Measurements from ENCODE around the gene PARP9. TPM values are rescaled to one million over a fixed set of nuclear protein-coding genes. Genes with fewer than 3 reads are reported as not detected.

Gene PARP9
- total RNA-seq, 6 experiments from 2014 or later = 5.2 to 11.0 (median 9.7) TPM

GRCh38 chr3:122523317-122523716 lies 40.8 kb downstream of the PARP9 start:
- Mint-ChIP-seq H3K4me1 (ENCODE audit: low read depth) (no peaks in the 10 kb centered on the region), H3K4me3 (no peak overlapping the region), H3K27ac (no peak overlapping the region), H3K36me3 (ENCODE audit: low read depth) (no peaks in the 10 kb centered on the region), H3K9me3 (no peaks in the 10 kb centered on the region), H3K27me3 (ENCODE audit: insufficient read depth) (no peaks in the 10 kb centered on the region)
- DNase-seq = no peak
- no peak for TF ChIP-seq CTCF (IDR thresholded peaks at IDR 0.05)

- DNase-seq = no peak
- no peak for TF ChIP-seq CTCF (IDR thresholded peaks at IDR 0.05)
- Mint-ChIP-seq H3K36me3 (ENCODE audit: low read depth) (no peaks in the 10 kb centered on the region), H3K27me3 (ENCODE audit: insufficient read depth) (no peaks in the 10 kb centered on the region), H3K4me3 (no peak overlapping the region), H3K9me3 (no peaks in the 10 kb centered on the region), H3K27ac (no peak overlapping the region), H3K4me1 (ENCODE audit: low read depth) (no peaks in the 10 kb centered on the region)
Measured at GRCh38 chr3:122520861-122521260, 43.2 kb downstream of the PARP9 start.

GRCh38 chr3:122519693-122520092 lies 44.4 kb downstream of the PARP9 start:
- Mint-ChIP-seq H3K27me3 (ENCODE audit: insufficient read depth) (no peaks in the 10 kb centered on the region), H3K4me3 (no peak overlapping the region), H3K9me3 (no peaks in the 10 kb centered on the region), H3K36me3 (ENCODE audit: low read depth) (no peaks in the 10 kb centered on the region), H3K4me1 (ENCODE audit: low read depth) (no peaks in the 10 kb centered on the region; the same call in 1 of the 2 replicates), H3K27ac (no peak overlapping the region)
- no peak for TF ChIP-seq CTCF (IDR thresholded peaks at IDR 0.05)
- DNase-seq = no peak

GRCh38 chr3:122516846-122517360 lies 47.2 kb downstream of the PARP9 start:
- Mint-ChIP-seq H3K4me3 (no peak overlapping the region), H3K36me3 (ENCODE audit: low read depth) (no peaks in the 10 kb centered on the region), H3K4me1 (ENCODE audit: low read depth) (peaks cover 19% of the 10 kb centered on the region), H3K27ac (no peak overlapping the region), H3K27me3 (ENCODE audit: insufficient read depth) (no peaks in the 10 kb centered on the region), H3K9me3 (no peaks in the 10 kb centered on the region)
- no peak for TF ChIP-seq CTCF (IDR thresholded peaks at IDR 0.05)
- DNase-seq = no peak

GRCh38 chr3:122515870-122516269 lies 48.2 kb downstream of the PARP9 start:
- H3K4me1 Mint-ChIP-seq (ENCODE audit: low read depth) = peaks cover 29% of the 10 kb centered on the region
- H3K9me3 Mint-ChIP-seq = no peaks in the 10 kb centered on the region
- no peak for DNase-seq
- no peak for TF ChIP-seq CTCF (IDR thresholded peaks at IDR 0.05)
- H3K27me3 Mint-ChIP-seq (ENCODE audit: insufficient read depth) = no peaks in the 10 kb centered on the region
- H3K36me3 Mint-ChIP-seq (ENCODE audit: low read depth) = peaks cover 8% of the 10 kb centered on the region; the same call in 1 of the 2 replicates
- H3K27ac Mint-ChIP-seq = no peak overlapping the region
- no peak overlapping the region for H3K4me3 Mint-ChIP-seq

Data from HFFc6 (cell line).